ENCODE data around the gene HOMER1.

Gene HOMER1

DNA sequence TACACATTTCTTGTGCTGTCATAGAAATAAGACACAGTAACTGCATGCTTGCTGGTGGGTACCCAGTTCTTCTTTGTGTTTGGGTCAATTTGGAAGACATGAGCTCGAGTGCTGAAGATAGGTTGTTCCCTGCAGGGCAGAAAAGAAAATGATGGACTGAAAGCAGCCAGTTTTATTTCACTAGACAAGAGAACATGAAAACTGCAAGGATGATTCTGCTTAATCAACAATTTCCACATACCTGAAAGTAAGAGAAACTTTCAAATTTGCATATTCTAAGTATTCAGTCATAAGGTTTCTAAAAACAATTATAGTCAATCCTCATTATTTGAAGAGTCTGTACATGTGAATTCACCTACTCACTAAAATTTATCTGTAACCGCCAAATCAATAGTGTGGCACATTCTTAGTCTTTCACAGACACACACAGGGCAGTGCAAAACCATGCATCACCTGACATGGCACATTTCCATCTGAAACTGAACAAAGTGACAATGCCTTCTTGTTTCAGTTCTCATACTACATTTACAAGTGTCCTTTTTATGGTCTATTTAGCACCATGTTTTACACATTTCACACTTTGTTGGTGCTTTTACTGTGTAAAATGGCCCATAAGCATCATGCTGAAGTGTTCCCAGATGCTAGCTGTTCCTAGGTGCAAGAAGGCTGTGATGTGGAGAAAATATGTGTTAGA lies 56.9 kb downstream of the HOMER1 start:
- H3K4me1 ChIP-seq (ENCODE audit: control insufficient read depth in 1 of 2, insufficient read depth in 2 of 2, low read length in 2 of 2) = no peaks in the 10 kb centered on the region
- H3K27ac ChIP-seq (ENCODE audit: low read length) = no peak overlapping the region
- no peak overlapping the region for H3K4me3 ChIP-seq (ENCODE audit: low read depth in 1 of 2, low read length in 2 of 2)
- no peaks in the 10 kb centered on the region for H3K36me3 ChIP-seq (ENCODE audit: control insufficient read depth in 1 of 2, insufficient read depth in 2 of 2, low read length in 2 of 2)
- H3K9me3 ChIP-seq (ENCODE audit: control insufficient read depth in 1 of 2, low read length in 2 of 2) = no peaks in the 10 kb centered on the region
- no peaks in the 10 kb centered on the region for H3K27me3 ChIP-seq (ENCODE audit: low read depth, low read length)

GRCh38 chr5:79456400-79456799 lies 57.5 kb downstream of the HOMER1 start:
- Histone ChIP-seq H3K36me3 (ENCODE audit: control insufficient read depth in 1 of 2, insufficient read depth in 2 of 2, low read length in 2 of 2) (no peaks in the 10 kb centered on the region), H3K9me3 (ENCODE audit: control insufficient read depth in 1 of 2, low read length in 2 of 2) (no peaks in the 10 kb centered on the region)

GRCh38 chr5:79454043-79454442 lies 59.9 kb downstream of the HOMER1 start:
- Histone ChIP-seq H3K27ac (ENCODE audit: low read length) (no peak overlapping the region), H3K36me3 (ENCODE audit: control insufficient read depth in 1 of 2, insufficient read depth in 2 of 2, low read length in 2 of 2) (no peaks in the 10 kb centered on the region), H3K27me3 (ENCODE audit: low read depth, low read length) (no peaks in the 10 kb centered on the region), H3K4me3 (ENCODE audit: low read depth in 1 of 2, low read length in 2 of 2) (no peak overlapping the region), H3K4me1 (ENCODE audit: control insufficient read depth in 1 of 2, insufficient read depth in 2 of 2, low read length in 2 of 2) (no peaks in the 10 kb centered on the region), H3K9me3 (ENCODE audit: control insufficient read depth in 1 of 2, low read length in 2 of 2) (no peaks in the 10 kb centered on the region)

More at GRCh38 chr5:79456400-79456799, 57.5 kb downstream of the HOMER1 start:
- Histone ChIP-seq H3K27ac (ENCODE audit: low read length) (no peak overlapping the region), H3K27me3 (ENCODE audit: low read depth, low read length) (no peaks in the 10 kb centered on the region), H3K4me3 (ENCODE audit: low read depth in 1 of 2, low read length in 2 of 2) (no peak overlapping the region), H3K4me1 (ENCODE audit: control insufficient read depth in 1 of 2, insufficient read depth in 2 of 2, low read length in 2 of 2) (no peaks in the 10 kb centered on the region)

GRCh38 chr5:79448336-79448735 lies 65.6 kb downstream of the HOMER1 start:
- H3K27ac ChIP-seq (ENCODE audit: low read length) = no peak overlapping the region
- H3K9me3 ChIP-seq (ENCODE audit: control insufficient read depth in 1 of 2, low read length in 2 of 2) = no peaks in the 10 kb centered on the region
- H3K4me1 ChIP-seq (ENCODE audit: control insufficient read depth in 1 of 2, insufficient read depth in 2 of 2, low read length in 2 of 2) = no peaks in the 10 kb centered on the region
- no peaks in the 10 kb centered on the region for H3K36me3 ChIP-seq (ENCODE audit: control insufficient read depth in 1 of 2, insufficient read depth in 2 of 2, low read length in 2 of 2)
- no peak overlapping the region for H3K4me3 ChIP-seq (ENCODE audit: low read depth in 1 of 2, low read length in 2 of 2)
- H3K27me3 ChIP-seq (ENCODE audit: low read depth, low read length) = no peaks in the 10 kb centered on the region

DNA sequence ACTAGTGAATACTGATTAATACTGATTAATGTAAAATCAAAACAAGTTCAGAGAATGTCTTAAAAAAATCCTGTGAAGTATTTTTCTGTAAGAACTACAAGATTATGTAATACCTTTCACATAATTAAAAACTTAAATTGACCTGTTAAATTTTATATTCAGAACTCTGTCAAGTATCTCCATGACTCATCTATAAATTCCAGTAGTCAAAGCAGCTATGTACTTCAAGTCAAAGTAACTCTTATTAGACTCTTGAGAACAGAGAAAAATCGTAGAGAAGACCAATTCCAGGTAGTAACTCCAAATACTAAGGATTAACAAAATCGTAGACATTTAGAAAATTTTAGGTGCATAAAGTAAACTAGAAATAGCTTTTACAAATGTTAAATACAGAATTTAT lies 77.1 kb downstream of the HOMER1 start:
- Histone ChIP-seq H3K4me1 (ENCODE audit: control insufficient read depth in 1 of 2, insufficient read depth in 2 of 2, low read length in 2 of 2) (no peaks in the 10 kb centered on the region), H3K36me3 (ENCODE audit: control insufficient read depth in 1 of 2, insufficient read depth in 2 of 2, low read length in 2 of 2) (peaks cover 0 to 2% of the 10 kb centered on the region in 2 donors), H3K27ac (ENCODE audit: low read length) (no peak overlapping the region), H3K27me3 (ENCODE audit: low read depth, low read length) (no peaks in the 10 kb centered on the region), H3K9me3 (ENCODE audit: control insufficient read depth in 1 of 2, low read length in 2 of 2) (no peaks in the 10 kb centered on the region), H3K4me3 (ENCODE audit: low read depth in 1 of 2, low read length in 2 of 2) (no peak overlapping the region)

DNA sequence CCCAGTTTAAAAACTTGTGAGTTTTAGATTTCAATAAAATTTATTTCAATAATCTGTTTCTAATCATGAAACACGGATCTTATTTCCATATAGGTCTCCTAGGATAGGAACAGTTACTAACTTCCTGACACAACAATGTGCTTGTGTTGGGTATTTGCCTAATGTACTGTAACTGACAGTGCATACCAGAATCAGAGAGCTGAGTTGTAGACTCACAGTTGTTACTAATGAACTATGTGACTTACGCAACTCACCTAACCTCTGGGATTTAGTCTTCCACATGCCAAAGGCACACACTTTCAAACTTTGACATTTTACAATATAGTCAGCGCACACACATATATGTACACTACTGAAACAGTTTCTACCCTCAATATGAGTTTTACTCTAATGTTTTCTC lies 77.7 kb downstream of the HOMER1 start:
- Histone ChIP-seq H3K27ac (ENCODE audit: low read length) (no peak overlapping the region), H3K4me1 (ENCODE audit: control insufficient read depth in 1 of 2, insufficient read depth in 2 of 2, low read length in 2 of 2) (no peaks in the 10 kb centered on the region), H3K4me3 (ENCODE audit: low read depth in 1 of 2, low read length in 2 of 2) (no peak overlapping the region), H3K9me3 (ENCODE audit: control insufficient read depth in 1 of 2, low read length in 2 of 2) (no peaks in the 10 kb centered on the region), H3K27me3 (ENCODE audit: low read depth, low read length) (no peaks in the 10 kb centered on the region), H3K36me3 (ENCODE audit: control insufficient read depth in 1 of 2, insufficient read depth in 2 of 2, low read length in 2 of 2) (peaks cover 0 to 3% of the 10 kb centered on the region in 2 donors)

DNA sequence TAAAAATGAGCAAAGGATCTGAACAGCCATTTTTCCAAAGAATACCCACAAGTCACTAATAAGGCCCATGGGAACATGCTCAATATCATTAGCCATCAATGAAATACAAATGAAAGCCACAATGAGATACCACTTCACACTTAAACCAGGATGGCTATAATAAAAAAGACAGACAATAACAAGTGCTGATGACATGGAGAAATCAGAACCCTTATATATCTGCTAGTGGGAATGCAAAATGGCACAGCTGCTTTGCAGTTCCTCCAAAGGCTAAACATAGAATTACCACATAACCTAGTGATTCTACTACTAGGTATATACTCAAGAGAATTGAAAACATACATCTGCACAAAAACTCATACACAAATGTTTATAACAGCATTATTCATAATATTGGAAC lies 83.7 kb downstream of the HOMER1 start:
- Histone ChIP-seq H3K4me1 (ENCODE audit: control insufficient read depth in 1 of 2, insufficient read depth in 2 of 2, low read length in 2 of 2) (no peaks in the 10 kb centered on the region), H3K27ac (ENCODE audit: low read length) (no peak overlapping the region), H3K36me3 (ENCODE audit: control insufficient read depth in 1 of 2, insufficient read depth in 2 of 2, low read length in 2 of 2) (peaks cover 0 to 3% of the 10 kb centered on the region in 2 donors), H3K4me3 (ENCODE audit: low read depth in 1 of 2, low read length in 2 of 2) (no peak overlapping the region), H3K27me3 (ENCODE audit: low read depth, low read length) (no peaks in the 10 kb centered on the region), H3K9me3 (ENCODE audit: control insufficient read depth in 1 of 2, low read length in 2 of 2) (no peaks in the 10 kb centered on the region)

DNA sequence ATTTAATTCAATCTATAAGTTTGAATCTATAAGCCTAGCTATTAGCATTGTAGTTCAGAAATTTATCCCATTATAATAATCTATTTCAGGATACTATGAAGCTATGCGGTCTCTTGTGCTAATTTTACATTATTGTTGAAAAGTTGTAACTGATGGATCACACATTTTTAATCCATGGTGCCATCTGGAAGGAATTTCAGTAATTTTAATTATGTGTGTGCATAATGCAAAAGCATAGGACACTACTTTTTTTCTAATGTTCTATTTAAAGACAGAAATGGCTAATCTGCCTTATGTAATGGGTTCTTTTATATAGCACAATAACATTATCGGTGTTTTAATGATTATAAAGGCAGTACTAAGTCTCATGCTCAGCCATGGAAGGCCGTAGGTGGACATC lies 90.6 kb downstream of the HOMER1 start:
- Histone ChIP-seq H3K4me1 (ENCODE audit: control insufficient read depth in 1 of 2, insufficient read depth in 2 of 2, low read length in 2 of 2) (no peaks in the 10 kb centered on the region), H3K9me3 (ENCODE audit: control insufficient read depth in 1 of 2, low read length in 2 of 2) (no peaks in the 10 kb centered on the region), H3K27me3 (ENCODE audit: low read depth, low read length) (no peaks in the 10 kb centered on the region), H3K36me3 (ENCODE audit: control insufficient read depth in 1 of 2, insufficient read depth in 2 of 2, low read length in 2 of 2) (no peaks in the 10 kb centered on the region), H3K27ac (ENCODE audit: low read length) (no peak overlapping the region), H3K4me3 (ENCODE audit: low read depth in 1 of 2, low read length in 2 of 2) (no peak overlapping the region)

GRCh38 chr5:79420248-79420647 lies 93.7 kb downstream of the HOMER1 start:
- Histone ChIP-seq H3K4me1 (ENCODE audit: control insufficient read depth in 1 of 2, insufficient read depth in 2 of 2, low read length in 2 of 2) (no peaks in the 10 kb centered on the region), H3K36me3 (ENCODE audit: control insufficient read depth in 1 of 2, insufficient read depth in 2 of 2, low read length in 2 of 2) (no peaks in the 10 kb centered on the region), H3K4me3 (ENCODE audit: low read depth in 1 of 2, low read length in 2 of 2) (no peak overlapping the region), H3K27me3 (ENCODE audit: low read depth, low read length) (no peaks in the 10 kb centered on the region), H3K27ac (ENCODE audit: low read length) (no peak overlapping the region), H3K9me3 (ENCODE audit: control insufficient read depth in 1 of 2, low read length in 2 of 2) (no peaks in the 10 kb centered on the region)

DNA sequence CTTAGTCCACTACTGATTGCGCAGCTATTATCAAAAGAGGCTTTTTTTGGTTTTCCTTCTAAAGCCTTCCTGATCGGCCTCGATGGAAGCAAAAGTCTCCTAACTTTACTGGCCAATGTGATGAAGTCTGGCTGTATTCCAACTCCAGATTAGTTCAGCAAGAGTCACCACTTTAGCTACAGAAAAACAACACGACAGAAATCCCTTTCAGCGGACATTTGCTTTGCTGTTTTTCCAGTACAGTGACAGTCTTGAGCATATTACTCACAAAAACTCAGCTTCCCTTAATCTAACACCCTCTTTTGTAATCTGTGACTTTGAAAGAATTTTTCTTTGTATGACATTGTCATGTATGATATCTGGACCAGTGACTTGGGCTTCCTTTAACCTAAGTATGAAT lies 95.7 kb downstream of the HOMER1 start:
- Histone ChIP-seq H3K27me3 (ENCODE audit: low read depth, low read length) (no peaks in the 10 kb centered on the region), H3K36me3 (ENCODE audit: control insufficient read depth in 1 of 2, insufficient read depth in 2 of 2, low read length in 2 of 2) (no peaks in the 10 kb centered on the region), H3K4me3 (ENCODE audit: low read depth in 1 of 2, low read length in 2 of 2) (no peak overlapping the region), H3K4me1 (ENCODE audit: control insufficient read depth in 1 of 2, insufficient read depth in 2 of 2, low read length in 2 of 2) (no peaks in the 10 kb centered on the region), H3K9me3 (ENCODE audit: control insufficient read depth in 1 of 2, low read length in 2 of 2) (no peaks in the 10 kb centered on the region), H3K27ac (ENCODE audit: low read length) (no peak overlapping the region)

- Histone ChIP-seq H3K4me3 (ENCODE audit: low read depth in 1 of 2, low read length in 2 of 2) (no peak overlapping the region), H3K9me3 (ENCODE audit: control insufficient read depth in 1 of 2, low read length in 2 of 2) (no peaks in the 10 kb centered on the region), H3K4me1 (ENCODE audit: control insufficient read depth in 1 of 2, insufficient read depth in 2 of 2, low read length in 2 of 2) (no peaks in the 10 kb centered on the region), H3K27ac (ENCODE audit: low read length) (no peak overlapping the region), H3K27me3 (ENCODE audit: low read depth, low read length) (no peaks in the 10 kb centered on the region), H3K36me3 (ENCODE audit: control insufficient read depth in 1 of 2, insufficient read depth in 2 of 2, low read length in 2 of 2) (no peaks in the 10 kb centered on the region)
Measured at GRCh38 chr5:79417495-79417894, 96.4 kb downstream of the HOMER1 start.

- H3K4me1 ChIP-seq (ENCODE audit: control insufficient read depth in 1 of 2, insufficient read depth in 2 of 2, low read length in 2 of 2) = no peaks in the 10 kb centered on the region
- H3K4me3 ChIP-seq (ENCODE audit: low read depth in 1 of 2, low read length in 2 of 2) = peak overlapping the region; percentile 3 to 9
- peak overlapping the region; percentile 57 for H3K27ac ChIP-seq (ENCODE audit: low read length)
- H3K36me3 ChIP-seq (ENCODE audit: control insufficient read depth in 1 of 2, insufficient read depth in 2 of 2, low read length in 2 of 2) = no peaks in the 10 kb centered on the region
- no peaks in the 10 kb centered on the region for H3K9me3 ChIP-seq (ENCODE audit: control insufficient read depth in 1 of 2, low read length in 2 of 2)
- H3K27me3 ChIP-seq (ENCODE audit: low read depth, low read length) = no peaks in the 10 kb centered on the region
Measured at GRCh38 chr5:79416499-79416898, 97.4 kb downstream of the HOMER1 start.
